Suprapubic skin (tissue), 4 donors: ENCODE data around the gene CELSR3. TPM values are rescaled to one million over a fixed set of nuclear protein-coding genes. Genes with fewer than 3 reads are reported as not detected.

Source experiments
- DNase-seq, 2 donors: peaks; one replicate each; pipeline ENCODE4 v3.0.0-alpha.2; 2019; ENCODE audit warnings: low spot score in 2 of 2
- H3K27ac ChIP-seq: fragments of 200-600 bp; sonication (generic); one replicate; pipeline ENCODE4 v1.5.1; 2019
- H3K27me3 ChIP-seq: fragments of 200-600 bp; sonication (generic); one replicate; pipeline ENCODE4 v1.5.1; 2019
- H3K36me3 ChIP-seq: fragments of 200-600 bp; sonication (generic); one replicate; pipeline ENCODE4 v1.5.1; 2019
- H3K4me1 ChIP-seq: fragments of 200-600 bp; sonication (generic); one replicate; pipeline ENCODE4 v1.5.1; 2019
- H3K4me3 ChIP-seq: fragments of 200-600 bp; sonication (generic); one replicate; pipeline ENCODE4 v1.5.1; 2019; ENCODE audit warnings: mild to moderate bottlenecking
- H3K9me3 ChIP-seq: fragments of 200-600 bp; sonication (generic); one replicate; pipeline ENCODE4 v1.5.1; 2019
- EP300 ChIP-seq: sonication (generic); formaldehyde crosslinking; IDR thresholded peaks from one replicate; pipeline ENCODE4 v1.6.1; 2017; ENCODE audit warnings: antibody characterized with exemption
- POLR2A ChIP-seq, 2 donors: fragments of 450-650 bp; IDR thresholded peaks; one replicate each; pipeline ENCODE4 v1.6.1; 2017; ENCODE audit warnings: antibody characterized with exemption in 2 of 2, mild to moderate bottlenecking in 2 of 2, moderate library complexity in 2 of 2
- POLR2AphosphoS5 ChIP-seq, 3 donors: sonication (generic); formaldehyde crosslinking; IDR thresholded peaks; one replicate each; pipeline ENCODE4 v1.6.1; 2017; ENCODE audit warnings: antibody characterized with exemption in 3 of 3
- WGBS: methylation state at CpG from one replicate; pipeline ENCODE4 v1.1.5; 2018; 5-methylcytosine and 5-hydroxymethylcytosine counted together
- total RNA-seq, 4 donors: library from RNA; depleted of rRNA; stranded (reverse); fragments of >200 nt; gene quantifications; one replicate each; pipeline ENCODE4 v1.1.0, GENCODE V29; 2016
- TF ChIP-seq, protein P1 (sequence below), 2 donors: fragments of 200-600 bp in 1 of 2; fragments of 450-650 bp in 1 of 2; sonication (generic) in 1 of 2; IDR thresholded peaks; one replicate each; pipeline ENCODE4 v1.5.1; 2016 to 2019; ENCODE audit warnings: antibody characterized with exemption in 2 of 2, mild to moderate bottlenecking in 1 of 2, moderate library complexity in 1 of 2

The CELSR3 gene
- total RNA-seq, 4 donors from 2014 or later: 1.6 to 3.2 (median 2.0) TPM

DNA sequence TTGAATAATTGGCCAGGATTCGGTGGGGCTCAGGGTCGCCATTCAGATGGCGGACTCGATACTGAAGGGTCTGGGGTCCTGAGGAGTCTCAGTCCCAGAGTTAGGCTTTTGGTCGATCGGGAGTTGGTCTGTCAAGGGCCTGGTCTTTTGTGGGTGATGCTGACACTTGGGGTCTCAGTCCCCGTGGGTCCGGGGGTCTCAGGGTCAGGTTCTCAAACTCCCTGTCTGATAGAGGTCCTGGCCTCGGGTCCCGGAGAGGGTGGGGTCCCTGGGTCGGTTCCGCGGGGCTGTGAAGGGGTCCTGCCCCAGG lies 22.6 kb upstream of the CELSR3 start:
- no peaks in the 10 kb centered on the region for H3K9me3 ChIP-seq
- no peak for DNase-seq
- no peaks in the 10 kb centered on the region for H3K27me3 ChIP-seq
- H3K4me1 ChIP-seq: peaks cover 38% of the 10 kb centered on the region
- peak overlapping the region; percentile 98 for H3K4me3 ChIP-seq
- TF ChIP-seq POLR2AphosphoS5 (IDR thresholded peaks at IDR 0.05): no peak
- TF ChIP-seq, protein P1, sequence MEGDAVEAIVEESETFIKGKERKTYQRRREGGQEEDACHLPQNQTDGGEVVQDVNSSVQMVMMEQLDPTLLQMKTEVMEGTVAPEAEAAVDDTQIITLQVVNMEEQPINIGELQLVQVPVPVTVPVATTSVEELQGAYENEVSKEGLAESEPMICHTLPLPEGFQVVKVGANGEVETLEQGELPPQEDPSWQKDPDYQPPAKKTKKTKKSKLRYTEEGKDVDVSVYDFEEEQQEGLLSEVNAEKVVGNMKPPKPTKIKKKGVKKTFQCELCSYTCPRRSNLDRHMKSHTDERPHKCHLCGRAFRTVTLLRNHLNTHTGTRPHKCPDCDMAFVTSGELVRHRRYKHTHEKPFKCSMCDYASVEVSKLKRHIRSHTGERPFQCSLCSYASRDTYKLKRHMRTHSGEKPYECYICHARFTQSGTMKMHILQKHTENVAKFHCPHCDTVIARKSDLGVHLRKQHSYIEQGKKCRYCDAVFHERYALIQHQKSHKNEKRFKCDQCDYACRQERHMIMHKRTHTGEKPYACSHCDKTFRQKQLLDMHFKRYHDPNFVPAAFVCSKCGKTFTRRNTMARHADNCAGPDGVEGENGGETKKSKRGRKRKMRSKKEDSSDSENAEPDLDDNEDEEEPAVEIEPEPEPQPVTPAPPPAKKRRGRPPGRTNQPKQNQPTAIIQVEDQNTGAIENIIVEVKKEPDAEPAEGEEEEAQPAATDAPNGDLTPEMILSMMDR (IDR thresholded peaks at IDR 0.05): no peak
- peaks cover 55% of the 10 kb centered on the region for H3K36me3 ChIP-seq
- peak overlapping the region; percentile 89 for H3K27ac ChIP-seq
- 7% methylated on average over 13 of the region's 13 CpGs for WGBS

DNA sequence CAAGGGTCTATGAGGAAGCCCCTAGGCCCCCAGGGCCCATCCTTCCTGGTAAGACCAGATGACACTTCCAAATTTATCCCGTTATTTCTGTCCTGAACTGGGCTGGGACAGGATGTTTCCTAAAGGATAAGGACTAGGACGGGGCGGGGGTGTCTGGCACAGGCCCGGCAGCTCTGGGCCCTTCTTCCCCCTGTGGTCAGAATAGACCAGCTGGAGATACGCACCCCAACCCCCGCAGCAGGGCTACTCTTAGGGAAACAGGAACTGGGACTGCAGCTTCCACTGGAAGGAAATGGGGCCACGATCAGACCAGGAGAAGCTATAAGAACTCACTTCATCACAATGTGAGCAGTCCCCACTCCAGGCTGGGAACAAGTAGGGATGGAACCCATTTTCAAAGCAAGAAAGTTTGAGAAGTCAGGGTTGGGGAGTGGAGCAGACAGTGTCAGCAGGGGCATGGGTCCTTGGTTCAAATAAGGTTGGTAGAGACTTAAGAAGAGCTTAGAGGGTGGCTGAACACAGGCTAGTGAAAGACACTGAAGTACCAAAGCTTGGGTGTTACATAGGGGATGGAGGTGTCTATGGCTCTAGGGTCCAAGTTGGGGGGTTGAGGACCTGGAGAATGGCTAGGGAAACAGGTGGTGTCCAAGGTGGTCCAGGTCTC lies 21.9 kb upstream of the CELSR3 start:
- peaks cover 55% of the 10 kb centered on the region for H3K36me3 ChIP-seq
- no peaks in the 10 kb centered on the region for H3K27me3 ChIP-seq
- 37% methylated on average over 7 of the region's 7 CpGs for WGBS
- H3K27ac ChIP-seq: no peak overlapping the region
- peak overlapping the region; percentile 98 for H3K4me3 ChIP-seq
- peaks cover 38% of the 10 kb centered on the region for H3K4me1 ChIP-seq
- no peak for TF ChIP-seq POLR2AphosphoS5 (IDR thresholded peaks at IDR 0.05)
- TF ChIP-seq, protein P1 (IDR thresholded peaks at IDR 0.05): no peak
- TF ChIP-seq POLR2A (IDR thresholded peaks at IDR 0.05): no peak
- TF ChIP-seq EP300: no peak
- no peaks in the 10 kb centered on the region for H3K9me3 ChIP-seq
- DNase-seq: no peak

DNA sequence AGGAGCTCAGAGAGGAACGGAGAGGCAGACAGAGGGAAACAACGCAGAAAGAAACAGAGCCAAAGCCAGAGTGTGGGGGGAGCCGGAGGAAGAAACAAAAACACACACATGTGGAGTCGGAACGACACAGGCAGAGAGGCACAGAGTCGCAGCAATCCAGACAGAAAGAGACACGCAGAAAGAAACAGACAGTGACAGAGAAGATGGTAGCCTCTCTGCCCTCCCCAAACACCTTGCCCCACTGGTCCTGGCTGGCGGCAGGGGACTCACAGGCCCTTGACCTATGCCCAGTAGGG lies 21.3 kb upstream of the CELSR3 start:
- DNase-seq: no peak
- Histone ChIP-seq H3K4me1 (peaks cover 38% of the 10 kb centered on the region), H3K27ac (no peak overlapping the region), H3K36me3 (peaks cover 55% of the 10 kb centered on the region), H3K4me3 (peak overlapping the region; percentile 98), H3K27me3 (no peaks in the 10 kb centered on the region), H3K9me3 (no peaks in the 10 kb centered on the region)
- WGBS: 52% methylated on average over 7 of the region's 8 CpGs
- TF ChIP-seq EP300 (no peak), POLR2AphosphoS5 (IDR thresholded peaks at IDR 0.05) (no peak), POLR2A (IDR thresholded peaks at IDR 0.05) (no peak)
- TF ChIP-seq, protein P1 (IDR thresholded peaks at IDR 0.05): no peak

DNA sequence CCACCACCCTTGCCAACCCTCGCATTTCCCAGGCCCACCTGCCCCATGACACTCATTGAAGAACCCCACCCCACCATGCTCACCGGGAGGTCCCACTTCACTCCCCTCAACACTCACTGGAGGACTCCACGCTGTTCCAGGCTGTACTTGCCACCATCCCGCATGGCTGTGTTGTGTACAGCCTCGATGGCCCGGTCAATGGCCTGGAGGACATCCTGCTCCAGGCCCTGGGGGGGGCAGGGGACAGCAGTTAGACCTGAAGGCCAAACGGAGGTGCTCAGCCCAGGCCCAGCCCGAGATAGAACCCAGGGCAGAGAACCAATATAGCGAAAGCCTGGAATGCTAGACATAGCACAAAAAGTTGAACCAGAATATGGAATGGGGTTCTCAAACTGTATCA lies 20.1 kb upstream of the CELSR3 start:
- Histone ChIP-seq H3K4me3 (no peak overlapping the region), H3K27ac (no peak overlapping the region), H3K27me3 (no peaks in the 10 kb centered on the region), H3K4me1 (peaks cover 38% of the 10 kb centered on the region), H3K9me3 (no peaks in the 10 kb centered on the region), H3K36me3 (peaks cover 55% of the 10 kb centered on the region)
- WGBS: 83% methylated on average over 9 of the region's 9 CpGs
- no peak for DNase-seq
- TF ChIP-seq EP300 (no peak), POLR2A (IDR thresholded peaks at IDR 0.05) (no peak), POLR2AphosphoS5 (IDR thresholded peaks at IDR 0.05) (no peak)
- TF ChIP-seq, protein P1 (IDR thresholded peaks at IDR 0.05): no peak

DNA sequence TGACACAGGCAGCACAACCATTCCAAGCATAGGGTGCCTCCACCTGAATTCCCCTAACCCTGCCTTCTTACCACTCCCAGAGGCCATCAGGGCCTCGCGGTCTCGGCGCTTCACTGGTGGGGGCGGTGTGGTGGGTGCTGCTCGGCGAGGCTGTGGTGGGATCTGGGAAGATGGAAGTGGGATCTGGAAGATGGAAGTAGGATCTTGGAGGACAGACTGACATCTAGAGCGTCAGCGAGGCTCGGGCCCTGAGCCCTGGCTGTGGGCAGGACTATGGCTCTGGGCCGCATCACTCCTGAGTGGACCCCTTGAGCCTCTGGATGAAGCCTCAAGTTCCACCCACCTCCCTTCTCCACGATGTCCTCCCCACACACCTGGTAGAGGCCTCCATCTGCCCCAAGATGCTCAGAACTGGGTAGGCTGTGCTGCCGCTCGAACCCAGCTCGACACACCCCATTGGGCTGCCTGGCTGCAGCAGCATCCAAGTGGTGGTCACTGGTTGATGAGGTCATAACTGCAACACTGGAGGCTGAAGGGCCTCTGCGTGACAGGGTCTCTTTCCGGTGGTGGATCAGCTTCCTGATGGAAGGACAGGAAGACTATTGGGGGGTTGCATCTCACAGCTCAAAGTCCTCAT lies 19.4 kb upstream of the CELSR3 start:
- Histone ChIP-seq H3K36me3 (peaks cover 49% of the 10 kb centered on the region), H3K4me3 (no peak overlapping the region), H3K9me3 (no peaks in the 10 kb centered on the region), H3K27me3 (no peaks in the 10 kb centered on the region), H3K27ac (no peak overlapping the region), H3K4me1 (peaks cover 35% of the 10 kb centered on the region)
- 98% methylated on average over 16 of the region's 17 CpGs for WGBS
- TF ChIP-seq, protein P1 (IDR thresholded peaks at IDR 0.05): no peak
- TF ChIP-seq EP300: no peak
- TF ChIP-seq POLR2A (IDR thresholded peaks at IDR 0.05): no peak
- TF ChIP-seq POLR2AphosphoS5 (IDR thresholded peaks at IDR 0.05): no peak
- DNase-seq: no peak
